HepG2 (cell line): ENCODE results near the gene SLC5A12.

ENCODE experiments used
- DPF2 ChIP-seq: sonication (generic); formaldehyde crosslinking; IDR thresholded peaks from 2 replicates; pipeline ENCODE4 v1.4.0; 2020; ENCODE audit warnings: mild to moderate bottlenecking, low read depth, missing genetic modification reagents, borderline replicate concordance
- EHMT2 ChIP-seq: fragments of 200-600 bp; sonication (generic); IDR thresholded peaks from 2 replicates; pipeline ENCODE4 v1.7.0; 2017; ENCODE audit warnings: antibody characterized with exemption, low read depth, low read length, borderline replicate concordance
- GATA4 ChIP-seq: sonication (generic); IDR thresholded peaks from 2 replicates; pipeline ENCODE4 v1.6.1; 2016; ENCODE audit warnings: antibody characterized with exemption, low read depth, borderline replicate concordance
- HNRNPLL ChIP-seq: fragments of 200-400 bp; formaldehyde crosslinking; IDR thresholded peaks from 2 replicates; pipeline ENCODE4 v1.6.1; 2017; ENCODE audit warnings: mild to moderate bottlenecking, low read depth, low read length; ENCODE audit not compliant: poor library complexity, severe bottlenecking
- MXD1 ChIP-seq: sonication (generic); formaldehyde crosslinking; IDR thresholded peaks from 2 replicates; pipeline ENCODE4 v1.4.0; 2020; ENCODE audit warnings: mild to moderate bottlenecking, missing genetic modification reagents
- MXD4 ChIP-seq: IDR thresholded peaks from 2 replicates; pipeline ENCODE4 v1.6.1; 2016; ENCODE audit warnings: mild to moderate bottlenecking, missing biosample characterization, missing genetic modification reagents
- NFE2L1 ChIP-seq: sonication (generic); formaldehyde crosslinking; IDR thresholded peaks from 2 replicates; pipeline ENCODE4 v1.4.0; 2020; ENCODE audit warnings: missing genetic modification reagents, mild to moderate bottlenecking, borderline replicate concordance
- PCBP1 ChIP-seq: fragments of 200-400 bp; formaldehyde crosslinking; IDR thresholded peaks from 2 replicates; pipeline ENCODE4 v1.6.1; 2017; ENCODE audit warnings: mild to moderate bottlenecking, low read depth, low read length, borderline replicate concordance
- POLR2AphosphoS2 ChIP-seq: IDR thresholded peaks from 2 replicates; pipeline ENCODE4 v1.6.1; 2011; ENCODE audit warnings: low read depth, low read length, improper control_type of control experiment
- PRDM4 ChIP-seq: sonication (generic); formaldehyde crosslinking; IDR thresholded peaks from 2 replicates; pipeline ENCODE4 v1.9.0; 2021; ENCODE audit warnings: missing genetic modification reagents, borderline replicate concordance
- SRSF1 ChIP-seq: fragments of 200-400 bp; formaldehyde crosslinking; optimal IDR thresholded peaks from 2 replicates; pipeline ENCODE3; 2017; ENCODE audit warnings: mild to moderate bottlenecking, low read depth, low read length, moderate library complexity
- STAT5B ChIP-seq: sonication (generic); formaldehyde crosslinking; IDR thresholded peaks from 2 replicates; pipeline ENCODE4 v1.4.0; 2020; ENCODE audit warnings: missing genetic modification reagents
- ZBTB43 ChIP-seq: sonication (generic); formaldehyde crosslinking; conservative IDR thresholded peaks from 2 replicates; pipeline ENCODE4 v1.4.0; 2020; ENCODE audit warnings: missing genetic modification reagents

GRCh38 chr11:26765323-26765722 lies 43.5 kb upstream of the SLC5A12 start:
- TF ChIP-seq SRSF1 (no peak), PCBP1 (no peak), GATA4 (no peak), POLR2AphosphoS2 (no peak), NFE2L1 (CRISPR knock-in tag) (no peak), EHMT2 (no peak), ZBTB43 (CRISPR knock-in tag) (no peak), HNRNPLL (no peak), DPF2 (CRISPR knock-in tag) (no peak), MXD4 (CRISPR knock-in tag) (no peak), STAT5B (CRISPR knock-in tag) (no peak), PRDM4 (CRISPR knock-in tag) (no peak), MXD1 (CRISPR knock-in tag) (no peak)
